Activated CD8-positive, alpha-beta T cell treated with anti-CD3 and anti-CD28 coated beads for 36 hours (primary cell): ENCODE data around the gene EPHB1. TPM values are rescaled to one million over a fixed set of nuclear protein-coding genes. Genes with fewer than 3 reads are reported as not detected.
"Not testable (repeated sequence)": the region's sequence is repeated elsewhere in the genome, so short reads cannot be mapped to it uniquely, and the experiment has no call there.

ENCODE experiments used
- ATAC-seq: fragments of 200-7000 bp; cut with Tn5 transposase; one replicate; pipeline ENCODE4 v1.10.0; 2021; ENCODE audit warnings: mild to moderate bottlenecking, moderate library complexity
- CTCF ChIA-PET: fragments of 350-600 bp; sonication (Branson Sonifier 250); formaldehyde crosslinking; loops from one replicate; lab custom pipeline; 2021; ENCODE audit warnings: antibody characterized with exemption; lab: Charles Lee
- POLR2A ChIA-PET: fragments of 350-600 bp; sonication (Branson Sonifier 250); formaldehyde crosslinking; loops from one replicate; lab custom pipeline; 2021; ENCODE audit warnings: antibody characterized with exemption; lab: Charles Lee
- DNase-seq: peaks from one replicate; pipeline ENCODE4 v3.0.0-alpha.2; 2020
- H3K27ac Mint-ChIP-seq: one replicate; pipeline ENCODE4 v1.8.0; 2021; ENCODE audit warnings: mild to moderate bottlenecking, mixed read lengths
- H3K27me3 Mint-ChIP-seq: one replicate; pipeline ENCODE4 v1.8.0; 2021; ENCODE audit warnings: mixed read lengths
- H3K36me3 Mint-ChIP-seq: one replicate; pipeline ENCODE4 v1.8.0; 2021; ENCODE audit warnings: low read depth, mixed read lengths
- H3K4me1 Mint-ChIP-seq: one replicate; pipeline ENCODE4 v1.8.0; 2021; ENCODE audit warnings: low read depth, mixed read lengths
- H3K4me3 Mint-ChIP-seq: one replicate; pipeline ENCODE4 v1.8.0; 2021; ENCODE audit warnings: mild to moderate bottlenecking, moderate library complexity, mixed read lengths
- H3K9me3 Mint-ChIP-seq: one replicate; pipeline ENCODE4 v1.8.0; 2021; ENCODE audit warnings: mixed read lengths
- intact Hi-C: fragments of 100-400 bp; cut with micrococcal nuclease; formaldehyde crosslinking; loops from one replicate; pipeline ENCODE4 v1.10.0; 2022
- total RNA-seq, 2 experiments: library from RNA; stranded (reverse); gene quantifications; one replicate each; pipeline ENCODE4 v1.2.3, GENCODE V29; 2021
- TF ChIP-seq, protein P1 (sequence below): fragments of 200-600 bp; IDR thresholded peaks from one replicate; pipeline ENCODE4 v1.8.0; 2022; ENCODE audit warnings: antibody characterized with exemption, mild to moderate bottlenecking

Gene EPHB1
- total RNA-seq, 2 experiments from 2014 or later = 0.78 TPM; not detected in 1

DNA sequence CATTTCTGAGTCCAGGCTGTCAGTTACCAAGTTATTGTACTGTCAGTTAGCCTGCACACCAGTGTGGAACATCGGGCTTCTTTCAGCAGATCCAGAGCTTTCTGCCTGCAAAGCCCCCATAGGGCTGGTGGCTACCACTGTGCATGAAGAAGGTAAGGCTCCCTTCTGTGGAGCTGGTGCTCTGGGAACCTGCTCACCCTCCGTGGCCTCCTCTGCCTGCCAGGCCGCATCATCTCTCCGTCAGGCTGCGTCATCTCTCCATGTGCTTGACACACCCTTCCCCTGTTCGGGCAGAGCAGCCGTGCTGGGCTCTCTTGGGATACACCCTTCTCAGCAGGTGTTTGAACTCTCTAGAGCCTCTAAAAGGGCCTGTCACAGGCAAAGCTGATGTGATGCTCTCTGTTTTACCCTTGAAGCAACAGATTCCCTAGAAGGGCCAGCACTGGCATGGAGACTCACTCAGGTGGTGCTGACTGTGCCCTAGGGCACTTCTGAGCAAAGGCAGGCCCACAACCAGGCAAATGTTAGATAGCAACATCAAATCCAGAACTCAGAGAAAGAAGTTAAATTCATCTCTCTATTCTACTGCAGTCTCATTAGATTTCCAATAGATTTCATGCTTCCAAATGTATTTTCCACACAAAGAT is 261.1 kb downstream of the EPHB1 start:
- ATAC-seq (no peak), DNase-seq (no peak)
- H3K4me1 Mint-ChIP-seq = no peaks in the 10 kb centered on the region
- TF ChIP-seq, protein P1, sequence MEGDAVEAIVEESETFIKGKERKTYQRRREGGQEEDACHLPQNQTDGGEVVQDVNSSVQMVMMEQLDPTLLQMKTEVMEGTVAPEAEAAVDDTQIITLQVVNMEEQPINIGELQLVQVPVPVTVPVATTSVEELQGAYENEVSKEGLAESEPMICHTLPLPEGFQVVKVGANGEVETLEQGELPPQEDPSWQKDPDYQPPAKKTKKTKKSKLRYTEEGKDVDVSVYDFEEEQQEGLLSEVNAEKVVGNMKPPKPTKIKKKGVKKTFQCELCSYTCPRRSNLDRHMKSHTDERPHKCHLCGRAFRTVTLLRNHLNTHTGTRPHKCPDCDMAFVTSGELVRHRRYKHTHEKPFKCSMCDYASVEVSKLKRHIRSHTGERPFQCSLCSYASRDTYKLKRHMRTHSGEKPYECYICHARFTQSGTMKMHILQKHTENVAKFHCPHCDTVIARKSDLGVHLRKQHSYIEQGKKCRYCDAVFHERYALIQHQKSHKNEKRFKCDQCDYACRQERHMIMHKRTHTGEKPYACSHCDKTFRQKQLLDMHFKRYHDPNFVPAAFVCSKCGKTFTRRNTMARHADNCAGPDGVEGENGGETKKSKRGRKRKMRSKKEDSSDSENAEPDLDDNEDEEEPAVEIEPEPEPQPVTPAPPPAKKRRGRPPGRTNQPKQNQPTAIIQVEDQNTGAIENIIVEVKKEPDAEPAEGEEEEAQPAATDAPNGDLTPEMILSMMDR = no peak
- no peaks in the 10 kb centered on the region for H3K27me3 Mint-ChIP-seq
- CTCF ChIA-PET = no interaction called here
- no peak overlapping the region for H3K27ac Mint-ChIP-seq
- H3K36me3 Mint-ChIP-seq = no peaks in the 10 kb centered on the region
- no peaks in the 10 kb centered on the region for H3K9me3 Mint-ChIP-seq
- H3K4me3 Mint-ChIP-seq = no peak overlapping the region
- POLR2A ChIA-PET = no interaction called here
- intact Hi-C loops = no loop called here

DNA sequence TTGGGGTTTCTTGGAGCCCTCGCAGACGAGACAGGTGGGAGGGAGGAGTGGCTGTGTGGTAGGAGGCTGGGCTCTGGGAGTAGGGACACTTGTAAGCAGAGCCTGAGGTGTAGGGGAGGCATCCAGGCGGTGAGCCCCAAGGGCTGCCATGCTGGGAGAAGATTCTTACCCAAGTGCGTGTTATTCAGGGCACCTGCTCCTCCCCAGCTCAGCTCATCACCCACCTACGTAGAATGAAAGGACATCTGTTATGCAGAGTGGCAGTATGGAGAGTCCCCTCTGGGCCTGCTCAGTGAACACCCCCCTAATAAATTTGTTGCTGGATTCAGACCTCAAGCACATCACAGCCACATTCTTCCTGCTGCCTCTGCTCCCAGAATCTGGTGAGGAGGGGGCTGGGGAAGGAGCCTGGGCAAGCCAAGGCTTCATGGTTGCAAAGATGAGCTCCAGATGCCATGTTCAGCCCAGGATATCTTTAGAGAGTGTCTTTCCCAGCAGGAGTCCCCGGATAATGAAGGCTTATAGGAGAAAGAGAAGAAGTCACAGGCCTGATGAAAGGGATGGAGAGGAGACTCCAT is 261.8 kb downstream of the EPHB1 start:
- ChIA-PET POLR2A (no interaction called here), CTCF (no interaction called here)
- Mint-ChIP-seq H3K27ac (no peak overlapping the region), H3K4me1 (no peaks in the 10 kb centered on the region), H3K27me3 (no peaks in the 10 kb centered on the region), H3K36me3 (no peaks in the 10 kb centered on the region), H3K9me3 (no peaks in the 10 kb centered on the region), H3K4me3 (no peak overlapping the region)
- intact Hi-C loops = no loop called here
- no peak for ATAC-seq
- TF ChIP-seq, protein P1 = no peak
- DNase-seq = no peak

GRCh38 chr3:135057996-135058395 is 262.9 kb downstream of the EPHB1 start:
- Mint-ChIP-seq H3K4me1 (no peaks in the 10 kb centered on the region), H3K36me3 (no peaks in the 10 kb centered on the region), H3K27ac (no peak overlapping the region), H3K27me3 (peaks cover 4% of the 10 kb centered on the region), H3K9me3 (peaks cover 12% of the 10 kb centered on the region), H3K4me3 (no peak overlapping the region)
- POLR2A ChIA-PET = no interaction called here
- CTCF ChIA-PET = no interaction called here
- intact Hi-C loops = no loop called here
- DNase-seq (no peak), ATAC-seq (no peak)
- TF ChIP-seq, protein P1 = no peak

DNA sequence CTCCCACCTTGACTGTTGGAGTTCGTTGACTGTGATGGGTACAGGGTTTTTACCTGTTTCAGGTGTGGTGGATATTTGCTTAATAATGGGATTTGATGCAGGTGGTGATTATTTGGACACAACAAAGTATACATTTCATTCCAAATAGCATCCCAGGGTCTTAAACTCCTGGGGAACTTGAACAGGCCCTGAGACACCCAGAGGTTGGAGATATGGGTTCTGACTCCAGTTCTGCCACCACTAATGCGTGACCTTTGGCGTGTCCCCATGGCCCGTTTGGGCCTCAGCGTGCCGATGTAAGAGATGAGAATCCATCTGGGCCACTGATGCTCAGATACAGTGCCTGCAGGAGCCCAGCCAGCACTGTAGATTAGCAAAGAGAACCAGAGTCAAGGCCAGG is 264.5 kb downstream of the EPHB1 start:
- Mint-ChIP-seq H3K4me3 (no peak overlapping the region), H3K9me3 (peaks cover 15% of the 10 kb centered on the region), H3K4me1 (no peaks in the 10 kb centered on the region), H3K36me3 (no peaks in the 10 kb centered on the region), H3K27ac (no peak overlapping the region), H3K27me3 (peaks cover 4% of the 10 kb centered on the region)
- intact Hi-C loops = no loop called here
- ATAC-seq (no peak), DNase-seq (no peak)
- POLR2A ChIA-PET = no interaction called here
- TF ChIP-seq, protein P1 = no peak
- CTCF ChIA-PET = no interaction called here

- H3K36me3 Mint-ChIP-seq, ATAC-seq, DNase-seq, intact Hi-C loops, H3K27me3 Mint-ChIP-seq, H3K4me3 Mint-ChIP-seq, H3K4me1 Mint-ChIP-seq, CTCF ChIA-PET, POLR2A ChIA-PET, H3K27ac Mint-ChIP-seq: not testable (repeated sequence)
- H3K9me3 Mint-ChIP-seq = peaks cover 12% of the 10 kb centered on the region
Measured at GRCh38 chr3:135066844-135067727, 272.0 kb downstream of the EPHB1 start.
